HEK293 (cell line): ENCODE measurements around the gene PACS1.
A peak's percentile ranks its signal among the peaks of the same experiment; 100 is the strongest.

Source experiments
- CTCF ChIA-PET: fragments of 350-600 bp; formaldehyde crosslinking; extraction: SDS; loops from one replicate; lab custom pipeline; 2021; ENCODE audit warnings: antibody characterized with exemption; lab: Yijun Ruan, JAX
- POLR2A ChIA-PET: fragments of 300-600 bp; formaldehyde crosslinking; extraction: SDS; loops from one replicate; lab custom pipeline; 2020; ENCODE audit warnings: antibody characterized with exemption, inconsistent platforms; lab: Yijun Ruan, JAX
- H3K27ac ChIP-seq: fragments of 200-500 bp; sonication (Bioruptor generic); 2 replicates; pipeline ENCODE4 v1.5.1; 2014; ENCODE audit warnings: low read depth, low read length, control low read depth, inconsistent platforms; ENCODE audit errors: extremely low read depth
- H3K36me3 ChIP-seq, 2 experiments: fragments of 200-500 bp in 1 of 2; sonication (Bioruptor generic) in 1 of 2; 1 replicate in 1 of 2; 2 replicates in 1 of 2; pipeline ENCODE4 v1.5.1; 2014 to 2017; ENCODE audit warnings: inconsistent platforms in 2 of 2, low read length in 2 of 2; ENCODE audit not compliant: control insufficient read depth in 2 of 2, insufficient read depth in 1 of 2
- H3K4me1 ChIP-seq: fragments of 200-500 bp; sonication (Bioruptor generic); 2 replicates; pipeline ENCODE4 v1.5.1; 2014; ENCODE audit warnings: mild to moderate bottlenecking, low read length, inconsistent platforms; ENCODE audit not compliant: control insufficient read depth, insufficient read depth
- H3K4me3 ChIP-seq: 2 replicates; pipeline ENCODE4 v1.5.1; 2011; ENCODE audit warnings: low read depth, mild to moderate bottlenecking, control low read depth, low read length, moderate library complexity
- H3K9me3 ChIP-seq: fragments of 200-500 bp; sonication (Bioruptor generic); 2 replicates; pipeline ENCODE4 v1.5.1; 2014; ENCODE audit warnings: low read depth, low read length, inconsistent platforms; ENCODE audit not compliant: control insufficient read depth, insufficient read depth
- FEZF1 ChIP-seq: fragments of 450-650 bp; formaldehyde crosslinking; IDR thresholded peaks from 2 replicates; pipeline ENCODE4 v1.5.1; 2016; ENCODE audit warnings: missing biosample characterization, missing genetic modification characterization
- GLIS1 ChIP-seq: fragments of 450-650 bp; formaldehyde crosslinking; IDR thresholded peaks from 2 replicates; pipeline ENCODE4 v1.5.1; 2016; ENCODE audit warnings: missing biosample characterization, missing genetic modification characterization
- GLIS2 ChIP-seq: fragments of 450-650 bp; formaldehyde crosslinking; IDR thresholded peaks from 2 replicates; pipeline ENCODE4 v1.5.1; 2016; ENCODE audit warnings: missing biosample characterization, missing genetic modification characterization
- KLF1 ChIP-seq: fragments of 450-650 bp; formaldehyde crosslinking; IDR thresholded peaks from 2 replicates; pipeline ENCODE4 v1.5.1; 2016; ENCODE audit warnings: missing biosample characterization, missing genetic modification characterization
- OVOL3 ChIP-seq: fragments of 450-650 bp; formaldehyde crosslinking; IDR thresholded peaks from 2 replicates; pipeline ENCODE4 v1.5.1; 2016; ENCODE audit warnings: missing biosample characterization, missing genetic modification characterization
- SCRT2 ChIP-seq: fragments of 450-650 bp; formaldehyde crosslinking; IDR thresholded peaks from 2 replicates; pipeline ENCODE4 v1.5.1; 2016; ENCODE audit warnings: missing biosample characterization, missing genetic modification characterization
- SP2 ChIP-seq: fragments of 450-650 bp; formaldehyde crosslinking; IDR thresholded peaks from 2 replicates; pipeline ENCODE4 v1.5.1; 2016; ENCODE audit warnings: missing biosample characterization, missing genetic modification characterization
- ZFHX2 ChIP-seq: fragments of 450-650 bp; formaldehyde crosslinking; conservative IDR thresholded peaks from 2 replicates; pipeline ENCODE4 v1.5.1; 2016; ENCODE audit warnings: missing biosample characterization, missing genetic modification characterization
- ZFP69B ChIP-seq: fragments of 450-650 bp; formaldehyde crosslinking; IDR thresholded peaks from 2 replicates; pipeline ENCODE4 v1.5.1; 2016; ENCODE audit warnings: missing biosample characterization, missing genetic modification characterization
- ZNF24 ChIP-seq: fragments of 450-650 bp; formaldehyde crosslinking; IDR thresholded peaks from 2 replicates; pipeline ENCODE4 v1.5.1; 2016; ENCODE audit warnings: missing biosample characterization, missing genetic modification characterization
- ZNF341 ChIP-seq: fragments of 450-650 bp; formaldehyde crosslinking; IDR thresholded peaks from 2 replicates; pipeline ENCODE4; 2016; ENCODE audit warnings: low read depth, missing biosample characterization, missing genetic modification characterization
- ZNF391 ChIP-seq: fragments of 450-650 bp; formaldehyde crosslinking; IDR thresholded peaks from 2 replicates; pipeline ENCODE4 v1.5.1; 2016; ENCODE audit warnings: low read depth, missing biosample characterization, missing genetic modification characterization, borderline replicate concordance
- ZNF416 ChIP-seq: fragments of 450-650 bp; formaldehyde crosslinking; IDR thresholded peaks from 2 replicates; pipeline ENCODE4 v1.5.1; 2016; ENCODE audit warnings: missing biosample characterization, missing genetic modification characterization
- ZNF555 ChIP-seq: fragments of 450-650 bp; formaldehyde crosslinking; conservative IDR thresholded peaks from 2 replicates; pipeline ENCODE4 v1.5.1; 2017; ENCODE audit warnings: missing biosample characterization, mild to moderate bottlenecking, missing genetic modification characterization, inconsistent platforms
- ZNF596 ChIP-seq: fragments of 450-650 bp; IDR thresholded peaks from 2 replicates; pipeline ENCODE4 v1.5.0; 2018; ENCODE audit warnings: missing biosample characterization, mild to moderate bottlenecking, missing genetic modification characterization, moderate library complexity
- ZNF624 ChIP-seq: fragments of 450-650 bp; formaldehyde crosslinking; IDR thresholded peaks from 2 replicates; pipeline ENCODE4 v1.5.1; 2017; ENCODE audit warnings: missing biosample characterization, missing genetic modification characterization
- ZNF792 ChIP-seq: fragments of 450-650 bp; formaldehyde crosslinking; IDR thresholded peaks from 2 replicates; pipeline ENCODE4 v1.5.1; 2016; ENCODE audit warnings: missing biosample characterization, missing genetic modification characterization
- TF ChIP-seq, protein P1 (sequence below): fragments of 450-650 bp; formaldehyde crosslinking; conservative IDR thresholded peaks from 2 replicates; pipeline ENCODE4 v1.5.1; 2016; ENCODE audit warnings: low read depth, missing biosample characterization, missing genetic modification characterization
- TF ChIP-seq, protein P2 (sequence below): fragments of 450-650 bp; formaldehyde crosslinking; IDR thresholded peaks from 2 replicates; pipeline ENCODE4 v1.5.1; 2016; ENCODE audit warnings: missing biosample characterization, missing genetic modification characterization
- TF ChIP-seq, protein P3 (sequence below): IDR thresholded peaks from 2 replicates; pipeline ENCODE4 v1.6.1; 2011; ENCODE audit warnings: mild to moderate bottlenecking, low read depth, low read length, borderline replicate concordance
- TF ChIP-seq, protein P4 (sequence below): fragments of 450-650 bp; formaldehyde crosslinking; IDR thresholded peaks from 2 replicates; pipeline ENCODE4 v1.5.1; 2016; ENCODE audit warnings: missing biosample characterization, missing genetic modification characterization
- TF ChIP-seq, protein P5 (sequence below): fragments of 450-650 bp; formaldehyde crosslinking; IDR thresholded peaks from 2 replicates; pipeline ENCODE4 v1.5.1; 2016; ENCODE audit warnings: missing biosample characterization, missing genetic modification characterization, low read depth

PACS1 gene

DNA sequence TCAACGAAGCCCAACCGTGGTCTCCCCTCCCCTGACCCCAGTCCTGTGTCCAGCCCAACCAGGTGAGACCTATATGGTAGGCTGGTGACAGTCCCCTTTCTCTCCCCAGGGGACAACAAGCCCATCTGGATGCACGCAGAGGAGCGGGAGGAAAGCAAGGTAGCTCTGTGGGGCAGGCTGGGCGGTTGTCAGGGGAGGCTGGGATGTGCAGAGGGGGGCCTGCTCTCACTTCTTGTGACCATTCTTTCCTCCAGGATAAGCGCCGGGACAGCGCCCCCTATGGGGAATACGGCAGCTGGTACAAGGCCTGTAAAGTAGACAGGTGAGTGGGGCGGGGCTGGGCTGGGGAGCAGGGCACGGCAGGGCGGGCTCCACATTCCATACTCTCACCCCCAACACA, 194.8 kb downstream of the PACS1 start (continued):
- TF ChIP-seq, protein P1, sequence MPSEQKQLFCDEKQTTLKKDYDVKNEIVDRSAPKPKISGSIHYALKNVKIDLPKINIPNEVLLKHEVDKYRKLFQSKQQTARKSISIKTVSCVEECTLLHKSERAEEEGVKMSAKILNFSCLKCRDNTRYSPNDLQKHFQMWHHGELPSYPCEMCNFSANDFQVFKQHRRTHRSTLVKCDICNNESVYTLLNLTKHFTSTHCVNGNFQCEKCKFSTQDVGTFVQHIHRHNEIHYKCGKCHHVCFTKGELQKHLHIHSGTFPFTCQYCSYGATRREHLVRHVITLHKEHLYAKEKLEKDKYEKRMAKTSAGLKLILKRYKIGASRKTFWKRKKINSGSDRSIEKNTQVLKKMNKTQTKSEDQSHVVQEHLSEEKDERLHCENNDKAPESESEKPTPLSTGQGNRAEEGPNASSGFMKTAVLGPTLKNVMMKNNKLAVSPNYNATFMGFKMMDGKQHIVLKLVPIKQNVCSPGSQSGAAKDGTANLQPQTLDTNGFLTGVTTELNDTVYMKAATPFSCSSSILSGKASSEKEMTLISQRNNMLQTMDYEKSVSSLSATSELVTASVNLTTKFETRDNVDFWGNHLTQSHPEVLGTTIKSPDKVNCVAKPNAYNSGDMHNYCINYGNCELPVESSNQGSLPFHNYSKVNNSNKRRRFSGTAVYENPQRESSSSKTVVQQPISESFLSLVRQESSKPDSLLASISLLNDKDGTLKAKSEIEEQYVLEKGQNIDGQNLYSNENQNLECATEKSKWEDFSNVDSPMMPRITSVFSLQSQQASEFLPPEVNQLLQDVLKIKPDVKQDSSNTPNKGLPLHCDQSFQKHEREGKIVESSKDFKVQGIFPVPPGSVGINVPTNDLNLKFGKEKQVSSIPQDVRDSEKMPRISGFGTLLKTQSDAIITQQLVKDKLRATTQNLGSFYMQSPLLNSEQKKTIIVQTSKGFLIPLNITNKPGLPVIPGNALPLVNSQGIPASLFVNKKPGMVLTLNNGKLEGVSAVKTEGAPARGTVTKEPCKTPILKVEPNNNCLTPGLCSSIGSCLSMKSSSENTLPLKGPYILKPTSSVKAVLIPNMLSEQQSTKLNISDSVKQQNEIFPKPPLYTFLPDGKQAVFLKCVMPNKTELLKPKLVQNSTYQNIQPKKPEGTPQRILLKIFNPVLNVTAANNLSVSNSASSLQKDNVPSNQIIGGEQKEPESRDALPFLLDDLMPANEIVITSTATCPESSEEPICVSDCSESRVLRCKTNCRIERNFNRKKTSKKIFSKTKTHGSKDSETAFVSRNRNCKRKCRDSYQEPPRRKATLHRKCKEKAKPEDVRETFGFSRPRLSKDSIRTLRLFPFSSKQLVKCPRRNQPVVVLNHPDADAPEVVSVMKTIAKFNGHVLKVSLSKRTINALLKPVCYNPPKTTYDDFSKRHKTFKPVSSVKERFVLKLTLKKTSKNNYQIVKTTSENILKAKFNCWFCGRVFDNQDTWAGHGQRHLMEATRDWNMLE: no peak
- no peak for TF ChIP-seq ZNF391 (tag by site-specific recombination)
- TF ChIP-seq, protein P2, sequence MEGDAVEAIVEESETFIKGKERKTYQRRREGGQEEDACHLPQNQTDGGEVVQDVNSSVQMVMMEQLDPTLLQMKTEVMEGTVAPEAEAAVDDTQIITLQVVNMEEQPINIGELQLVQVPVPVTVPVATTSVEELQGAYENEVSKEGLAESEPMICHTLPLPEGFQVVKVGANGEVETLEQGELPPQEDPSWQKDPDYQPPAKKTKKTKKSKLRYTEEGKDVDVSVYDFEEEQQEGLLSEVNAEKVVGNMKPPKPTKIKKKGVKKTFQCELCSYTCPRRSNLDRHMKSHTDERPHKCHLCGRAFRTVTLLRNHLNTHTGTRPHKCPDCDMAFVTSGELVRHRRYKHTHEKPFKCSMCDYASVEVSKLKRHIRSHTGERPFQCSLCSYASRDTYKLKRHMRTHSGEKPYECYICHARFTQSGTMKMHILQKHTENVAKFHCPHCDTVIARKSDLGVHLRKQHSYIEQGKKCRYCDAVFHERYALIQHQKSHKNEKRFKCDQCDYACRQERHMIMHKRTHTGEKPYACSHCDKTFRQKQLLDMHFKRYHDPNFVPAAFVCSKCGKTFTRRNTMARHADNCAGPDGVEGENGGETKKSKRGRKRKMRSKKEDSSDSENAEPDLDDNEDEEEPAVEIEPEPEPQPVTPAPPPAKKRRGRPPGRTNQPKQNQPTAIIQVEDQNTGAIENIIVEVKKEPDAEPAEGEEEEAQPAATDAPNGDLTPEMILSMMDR (tag by site-specific recombination): peak; percentile 23; the same call in 1 of the 2 replicates
- TF ChIP-seq, protein P3, sequence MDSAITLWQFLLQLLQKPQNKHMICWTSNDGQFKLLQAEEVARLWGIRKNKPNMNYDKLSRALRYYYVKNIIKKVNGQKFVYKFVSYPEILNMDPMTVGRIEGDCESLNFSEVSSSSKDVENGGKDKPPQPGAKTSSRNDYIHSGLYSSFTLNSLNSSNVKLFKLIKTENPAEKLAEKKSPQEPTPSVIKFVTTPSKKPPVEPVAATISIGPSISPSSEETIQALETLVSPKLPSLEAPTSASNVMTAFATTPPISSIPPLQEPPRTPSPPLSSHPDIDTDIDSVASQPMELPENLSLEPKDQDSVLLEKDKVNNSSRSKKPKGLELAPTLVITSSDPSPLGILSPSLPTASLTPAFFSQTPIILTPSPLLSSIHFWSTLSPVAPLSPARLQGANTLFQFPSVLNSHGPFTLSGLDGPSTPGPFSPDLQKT: no peak
- no peak for TF ChIP-seq OVOL3 (tag by site-specific recombination)
- TF ChIP-seq SCRT2 (tag by site-specific recombination): no peak
- no peak for TF ChIP-seq ZNF416 (tag by site-specific recombination)
- no peak for TF ChIP-seq SP2 (tag by site-specific recombination)
- TF ChIP-seq ZNF792 (tag by site-specific recombination): no peak

DNA sequence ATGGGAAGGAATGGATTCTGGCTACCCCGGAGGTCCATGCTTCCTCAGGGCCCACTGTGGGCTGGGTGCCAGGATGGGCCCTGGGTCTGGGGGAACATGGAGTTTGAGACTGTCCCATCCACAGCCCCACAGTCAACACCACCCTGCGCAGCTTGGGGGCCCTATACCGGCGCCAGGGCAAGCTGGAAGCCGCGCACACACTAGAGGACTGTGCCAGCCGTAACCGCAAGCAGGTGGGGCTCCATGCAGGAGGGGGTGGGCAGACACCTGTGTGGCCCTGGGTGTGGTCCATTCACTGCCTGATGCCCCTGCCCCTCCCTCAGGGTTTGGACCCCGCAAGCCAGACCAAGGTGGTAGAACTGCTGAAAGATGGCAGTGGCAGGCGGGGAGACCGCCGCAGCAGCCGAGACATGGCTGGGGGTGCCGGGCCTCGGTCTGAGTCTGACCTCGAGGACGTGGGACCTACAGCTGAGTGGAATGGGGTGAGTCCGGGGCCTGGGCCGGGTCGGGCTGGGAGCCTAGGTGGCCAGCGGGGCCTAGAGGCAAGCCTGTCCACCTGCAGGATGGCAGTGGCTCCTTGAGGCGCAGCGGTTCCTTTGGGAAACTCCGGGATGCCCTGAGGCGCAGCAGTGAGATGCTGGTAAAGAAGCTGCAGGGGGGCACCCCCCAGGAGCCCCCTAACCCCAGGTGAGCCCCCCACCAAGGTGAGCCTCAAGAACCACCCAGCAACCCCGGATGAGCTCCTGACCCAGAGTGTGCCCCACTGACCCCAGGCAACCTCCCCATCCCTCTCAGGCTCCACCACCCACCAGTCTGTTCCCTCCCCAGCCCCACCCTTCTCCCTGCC, 195.7 kb downstream of the PACS1 start:
- H3K9me3 ChIP-seq: no peaks in the 10 kb centered on the region
- peaks cover 2% of the 10 kb centered on the region; the same call in 1 of the 2 replicates for H3K4me1 ChIP-seq
- H3K27ac ChIP-seq: no peak overlapping the region
- H3K4me3 ChIP-seq: no peak overlapping the region
- ChIA-PET POLR2A (interaction anchor here (0.6 to 1.3 kb wide), 2 partner anchors 13 to 23 kb away, joined by 3 to 6 read pairs; partner anchors contain the start of gene YIF1A), CTCF (interaction anchor here (0.6 to 1.1 kb wide), 10 partner anchors 10 to 878 kb away, joined by 3 to 7 read pairs (median 3); no protein-coding TSS in a partner anchor)
- H3K36me3 ChIP-seq: peaks cover 0 to 71% of the 10 kb centered on the region in 2 experiments; a peak in 2 of 3 replicates
- 0 out of 2 replicates have a peak, but pooled peaks have one; percentile 35 for TF ChIP-seq GLIS2 (tag by site-specific recombination)
- TF ChIP-seq KLF1 (tag by site-specific recombination): 0 out of 2 replicates have a peak, but pooled peaks have one; percentile 24
- no peak for TF ChIP-seq ZNF555 (tag by site-specific recombination)
- no peak for TF ChIP-seq FEZF1 (tag by site-specific recombination)
- TF ChIP-seq ZNF596 (tag by site-specific recombination): no peak
- no peak for TF ChIP-seq ZNF341 (tag by site-specific recombination)
- TF ChIP-seq ZFHX2 (tag by site-specific recombination): no peak
- no peak for TF ChIP-seq ZNF24 (tag by site-specific recombination)
- TF ChIP-seq GLIS1: peak; percentile 57
- TF ChIP-seq ZFP69B: no peak
- TF ChIP-seq ZNF624 (tag by site-specific recombination): no peak
- TF ChIP-seq, protein P4, sequence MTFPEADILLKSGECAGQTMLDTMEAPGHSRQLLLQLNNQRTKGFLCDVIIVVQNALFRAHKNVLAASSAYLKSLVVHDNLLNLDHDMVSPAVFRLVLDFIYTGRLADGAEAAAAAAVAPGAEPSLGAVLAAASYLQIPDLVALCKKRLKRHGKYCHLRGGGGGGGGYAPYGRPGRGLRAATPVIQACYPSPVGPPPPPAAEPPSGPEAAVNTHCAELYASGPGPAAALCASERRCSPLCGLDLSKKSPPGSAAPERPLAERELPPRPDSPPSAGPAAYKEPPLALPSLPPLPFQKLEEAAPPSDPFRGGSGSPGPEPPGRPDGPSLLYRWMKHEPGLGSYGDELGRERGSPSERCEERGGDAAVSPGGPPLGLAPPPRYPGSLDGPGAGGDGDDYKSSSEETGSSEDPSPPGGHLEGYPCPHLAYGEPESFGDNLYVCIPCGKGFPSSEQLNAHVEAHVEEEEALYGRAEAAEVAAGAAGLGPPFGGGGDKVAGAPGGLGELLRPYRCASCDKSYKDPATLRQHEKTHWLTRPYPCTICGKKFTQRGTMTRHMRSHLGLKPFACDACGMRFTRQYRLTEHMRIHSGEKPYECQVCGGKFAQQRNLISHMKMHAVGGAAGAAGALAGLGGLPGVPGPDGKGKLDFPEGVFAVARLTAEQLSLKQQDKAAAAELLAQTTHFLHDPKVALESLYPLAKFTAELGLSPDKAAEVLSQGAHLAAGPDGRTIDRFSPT (tag by site-specific recombination): no peak
- TF ChIP-seq, protein P5, sequence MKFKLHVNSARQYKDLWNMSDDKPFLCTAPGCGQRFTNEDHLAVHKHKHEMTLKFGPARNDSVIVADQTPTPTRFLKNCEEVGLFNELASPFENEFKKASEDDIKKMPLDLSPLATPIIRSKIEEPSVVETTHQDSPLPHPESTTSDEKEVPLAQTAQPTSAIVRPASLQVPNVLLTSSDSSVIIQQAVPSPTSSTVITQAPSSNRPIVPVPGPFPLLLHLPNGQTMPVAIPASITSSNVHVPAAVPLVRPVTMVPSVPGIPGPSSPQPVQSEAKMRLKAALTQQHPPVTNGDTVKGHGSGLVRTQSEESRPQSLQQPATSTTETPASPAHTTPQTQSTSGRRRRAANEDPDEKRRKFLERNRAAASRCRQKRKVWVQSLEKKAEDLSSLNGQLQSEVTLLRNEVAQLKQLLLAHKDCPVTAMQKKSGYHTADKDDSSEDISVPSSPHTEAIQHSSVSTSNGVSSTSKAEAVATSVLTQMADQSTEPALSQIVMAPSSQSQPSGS: no peak
